MCF 10A (cell line): ENCODE measurements around the gene GRB2. TPM values are rescaled to one million over a fixed set of nuclear protein-coding genes. Genes with fewer than 3 reads are reported as not detected.

Experiments
- BruUV-seq: library from RNA; stranded (reverse); fragments of 400-500 nt; replicated peaks from 2 replicates; lab custom pipeline; 2021; lab: Mats Ljungman, UMichigan
- CTCF ChIA-PET: fragments of 300-600 bp; sonication (Branson Sonifier 250); formaldehyde crosslinking; extraction: SDS; loops from one replicate; lab custom pipeline; 2021; ENCODE audit warnings: antibody characterized with exemption, inconsistent platforms; lab: Yijun Ruan, JAX
- POLR2A ChIA-PET: fragments of 300-600, 350-650 bp; sonication (Branson Sonifier 250); formaldehyde crosslinking; extraction: SDS; loops from one replicate; lab custom pipeline; 2020; ENCODE audit warnings: antibody characterized with exemption, inconsistent platforms; lab: Yijun Ruan, JAX
- DNase-seq: peaks from one replicate; pipeline ENCODE4 v3.0.0-alpha.2; 2018; ENCODE audit not compliant: unreplicated experiment
- H3K27ac Mint-ChIP-seq: one replicate; pipeline ENCODE4 v1.8.0; 2022; ENCODE audit warnings: mild to moderate bottlenecking, low read depth, mixed read lengths; ENCODE audit not compliant: unreplicated experiment
- H3K27me3 Mint-ChIP-seq: one replicate; pipeline ENCODE4 v1.8.0; 2022; ENCODE audit warnings: mixed read lengths; ENCODE audit not compliant: insufficient read depth, unreplicated experiment
- H3K36me3 Mint-ChIP-seq: one replicate; pipeline ENCODE4 v1.8.0; 2022; ENCODE audit warnings: mild to moderate bottlenecking, moderate library complexity, mixed read lengths; ENCODE audit not compliant: insufficient read depth, unreplicated experiment
- H3K4me1 Mint-ChIP-seq: one replicate; pipeline ENCODE4 v1.8.0; 2022; ENCODE audit warnings: mixed read lengths; ENCODE audit not compliant: insufficient read depth, unreplicated experiment
- H3K4me3 Mint-ChIP-seq: one replicate; pipeline ENCODE4 v1.8.0; 2022; ENCODE audit warnings: mild to moderate bottlenecking, moderate library complexity, mixed read lengths; ENCODE audit not compliant: unreplicated experiment
- H3K9me3 Mint-ChIP-seq: one replicate; pipeline ENCODE4 v1.8.0; 2022; ENCODE audit warnings: mixed read lengths; ENCODE audit not compliant: unreplicated experiment
- intact Hi-C: fragments of 100-400 bp; cut with micrococcal nuclease; formaldehyde crosslinking; loops from 2 replicates; pipeline ENCODE4 v1.14.1; 2022
- total RNA-seq: library from RNA; stranded (reverse); gene quantifications from 2 replicates; pipeline ENCODE4 v1.2.3, GENCODE V29; 2022
- TF ChIP-seq, protein P1 (sequence below): fragments of 200-600 bp; IDR thresholded peaks from one replicate; pipeline ENCODE4 v1.8.0; 2022; ENCODE audit warnings: antibody characterized with exemption, mild to moderate bottlenecking; ENCODE audit not compliant: unreplicated experiment

GRB2 gene
- total RNA-seq, 1 experiment from 2014 or later, result 67.1 TPM

DNA sequence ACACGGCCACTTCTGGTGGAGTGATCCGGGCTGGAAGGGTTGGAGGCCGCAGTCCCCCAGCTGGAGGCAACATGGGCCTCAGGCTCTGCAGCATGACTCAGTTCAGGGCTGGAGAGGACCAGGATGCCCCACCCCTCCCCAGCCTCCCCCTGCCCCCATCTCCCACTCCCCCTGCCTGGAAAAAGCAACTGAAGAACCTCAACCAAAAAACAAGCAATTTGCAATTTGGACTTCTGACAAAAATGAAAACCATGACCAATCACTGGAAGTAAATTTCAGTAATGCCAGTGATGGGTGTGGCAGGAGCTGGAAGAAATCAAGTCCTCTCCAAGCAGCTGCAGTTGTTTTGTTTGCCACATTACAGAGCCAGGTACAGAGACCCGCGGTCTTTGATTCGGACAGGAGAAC lies 127.8 kb downstream of the GRB2 start:
- peaks cover 37% of the 10 kb centered on the region for H3K36me3 Mint-ChIP-seq
- no peak for DNase-seq
- peak overlapping the region; percentile 88 for H3K27ac Mint-ChIP-seq
- H3K4me1 Mint-ChIP-seq, result peaks cover 19% of the 10 kb centered on the region
- ChIA-PET POLR2A (interaction anchor here (0.5 to 3.8 kb wide), 12 partner anchors 8 to 1811 kb away, joined by 3 to 35 read pairs (median 3); partner anchors contain the start of genes ACOX1, GGA3, MRPS7 and NUP85), CTCF (interaction anchor here (1.0 to 1.4 kb wide), 3 partner anchors 11 to 126 kb away, joined by 3 read pairs; partner anchors contain the start of gene SLC25A19)
- H3K4me3 Mint-ChIP-seq, result peak overlapping the region; percentile 27
- H3K9me3 Mint-ChIP-seq, result no peaks in the 10 kb centered on the region
- intact Hi-C loops, result no loop called here
- no peaks in the 10 kb centered on the region for H3K27me3 Mint-ChIP-seq
- TF ChIP-seq, protein P1, sequence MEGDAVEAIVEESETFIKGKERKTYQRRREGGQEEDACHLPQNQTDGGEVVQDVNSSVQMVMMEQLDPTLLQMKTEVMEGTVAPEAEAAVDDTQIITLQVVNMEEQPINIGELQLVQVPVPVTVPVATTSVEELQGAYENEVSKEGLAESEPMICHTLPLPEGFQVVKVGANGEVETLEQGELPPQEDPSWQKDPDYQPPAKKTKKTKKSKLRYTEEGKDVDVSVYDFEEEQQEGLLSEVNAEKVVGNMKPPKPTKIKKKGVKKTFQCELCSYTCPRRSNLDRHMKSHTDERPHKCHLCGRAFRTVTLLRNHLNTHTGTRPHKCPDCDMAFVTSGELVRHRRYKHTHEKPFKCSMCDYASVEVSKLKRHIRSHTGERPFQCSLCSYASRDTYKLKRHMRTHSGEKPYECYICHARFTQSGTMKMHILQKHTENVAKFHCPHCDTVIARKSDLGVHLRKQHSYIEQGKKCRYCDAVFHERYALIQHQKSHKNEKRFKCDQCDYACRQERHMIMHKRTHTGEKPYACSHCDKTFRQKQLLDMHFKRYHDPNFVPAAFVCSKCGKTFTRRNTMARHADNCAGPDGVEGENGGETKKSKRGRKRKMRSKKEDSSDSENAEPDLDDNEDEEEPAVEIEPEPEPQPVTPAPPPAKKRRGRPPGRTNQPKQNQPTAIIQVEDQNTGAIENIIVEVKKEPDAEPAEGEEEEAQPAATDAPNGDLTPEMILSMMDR, result no peak
- BruUV-seq, result no TSS peak

- Mint-ChIP-seq H3K27ac (no peak overlapping the region), H3K27me3 (no peaks in the 10 kb centered on the region), H3K9me3 (no peaks in the 10 kb centered on the region), H3K36me3 (peaks cover 18% of the 10 kb centered on the region), H3K4me3 (peak overlapping the region; percentile 38), H3K4me1 (peaks cover 31% of the 10 kb centered on the region)
- TF ChIP-seq, protein P1, result no peak
- CTCF ChIA-PET, result interaction anchor here (0.5 to 1.3 kb wide), 2 partner anchors 17 to 68 kb away, joined by 3 to 4 read pairs; no protein-coding TSS in a partner anchor
- intact Hi-C loops, result loop anchor here (2.0 kb wide), 1 partner anchor 243 kb away; the partner anchor contains the start of gene TSEN54
- BruUV-seq, result no TSS peak
- POLR2A ChIA-PET, result interaction anchor here (0.6 to 6.8 kb wide), 4 partner anchors 13 to 120 kb away, joined by 3 to 142 read pairs (median 8); partner anchors contain the start of genes GGA3, MRPS7 and SLC25A19
- DNase-seq, result peak; percentile 82
Measured at GRCh38 chr17:75273977-75274708, 131.3 kb downstream of the GRB2 start.

DNA sequence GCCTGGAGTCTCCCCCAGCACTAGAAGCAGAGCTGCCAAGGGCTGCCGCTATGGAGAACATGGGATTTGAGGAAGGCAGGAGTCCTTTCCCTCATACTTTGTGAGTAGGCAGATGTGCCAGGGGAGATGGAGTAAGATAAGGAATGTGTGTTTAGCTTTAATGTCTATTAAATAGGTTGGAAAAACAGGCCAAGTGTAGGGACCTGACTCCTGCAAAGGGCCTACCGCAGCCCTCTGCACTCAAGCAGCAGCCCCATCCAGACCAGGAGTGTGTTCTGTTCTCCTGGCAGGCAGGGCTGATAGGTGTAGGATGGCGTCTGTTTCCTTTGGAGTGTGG lies 132.7 kb downstream of the GRB2 start:
- ChIA-PET CTCF (interaction anchor here (0.5 to 1.0 kb wide), 2 partner anchors 122 to 663 kb away, joined by 3 read pairs; no protein-coding TSS in a partner anchor), POLR2A (interaction anchor here (0.7 to 6.8 kb wide), 5 partner anchors 11 to 122 kb away, joined by 3 to 142 read pairs (median 23); partner anchors contain the start of genes GGA3, MRPS7 and SLC25A19)
- TF ChIP-seq, protein P1, result no peak
- H3K36me3 Mint-ChIP-seq, result peaks cover 13% of the 10 kb centered on the region
- H3K9me3 Mint-ChIP-seq, result no peaks in the 10 kb centered on the region
- H3K27me3 Mint-ChIP-seq, result no peaks in the 10 kb centered on the region
- H3K4me1 Mint-ChIP-seq, result peaks cover 28% of the 10 kb centered on the region
- peak overlapping the region; percentile 74 for H3K4me3 Mint-ChIP-seq
- no TSS peak for BruUV-seq
- no peak overlapping the region for H3K27ac Mint-ChIP-seq
- no peak for DNase-seq
- intact Hi-C loops, result no loop called here
